HG03095 (cell line): ENCODE results near the gene NDUFB2.
"Not testable (repeated sequence)": the region's sequence is repeated elsewhere in the genome, so short reads cannot be mapped to it uniquely, and the experiment has no call there.

Source experiments
- ATAC-seq: cut with Tn5 transposase; IDR thresholded peaks from one replicate; pipeline ENCODE4 v1.9.1; 2021; ENCODE audit warnings: moderate library complexity; ENCODE audit not compliant: unreplicated experiment

The NDUFB2 gene

DNA sequence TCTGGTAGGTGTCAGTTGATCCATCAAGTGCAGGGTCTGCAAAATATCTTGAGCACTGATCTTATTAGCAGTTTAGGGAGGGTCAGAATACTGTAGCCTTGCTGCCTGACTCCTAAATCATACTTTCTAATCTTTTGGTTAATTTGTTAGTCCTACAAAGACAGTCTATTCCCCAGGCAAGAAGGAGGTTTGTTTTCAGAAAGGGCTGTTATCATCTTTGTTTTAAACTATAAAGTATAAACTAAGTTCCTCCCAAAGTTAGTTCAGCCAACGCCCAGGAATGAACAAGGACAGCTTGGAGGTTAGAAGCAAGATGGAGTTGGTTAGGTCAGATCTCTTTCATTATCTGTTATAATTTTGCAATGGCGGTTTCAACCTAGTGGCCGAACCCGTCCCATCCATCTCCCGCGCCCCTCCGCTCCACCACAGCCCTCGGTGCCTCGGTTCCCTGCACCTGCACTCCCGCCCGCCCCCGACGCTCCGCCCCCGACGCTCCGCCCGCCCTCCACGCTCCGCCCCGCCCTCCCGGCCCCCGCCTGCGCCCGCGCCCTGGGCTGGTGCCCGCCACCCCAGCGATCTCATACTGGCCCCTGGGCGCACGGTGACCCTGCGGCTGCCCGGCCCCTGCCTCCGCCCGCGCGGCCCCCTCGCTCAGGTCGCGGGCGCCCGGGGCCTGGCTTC is 24.0 kb upstream of the NDUFB2 start, which contains the start of gene ADCK2:
Gene ADCK2, plus strand, starts transcription at position 564 of the 681 bp plus-strand sequence. CDS start 386 bp downstream, outside the sequence.
- peak; percentile 51 for ATAC-seq

DNA sequence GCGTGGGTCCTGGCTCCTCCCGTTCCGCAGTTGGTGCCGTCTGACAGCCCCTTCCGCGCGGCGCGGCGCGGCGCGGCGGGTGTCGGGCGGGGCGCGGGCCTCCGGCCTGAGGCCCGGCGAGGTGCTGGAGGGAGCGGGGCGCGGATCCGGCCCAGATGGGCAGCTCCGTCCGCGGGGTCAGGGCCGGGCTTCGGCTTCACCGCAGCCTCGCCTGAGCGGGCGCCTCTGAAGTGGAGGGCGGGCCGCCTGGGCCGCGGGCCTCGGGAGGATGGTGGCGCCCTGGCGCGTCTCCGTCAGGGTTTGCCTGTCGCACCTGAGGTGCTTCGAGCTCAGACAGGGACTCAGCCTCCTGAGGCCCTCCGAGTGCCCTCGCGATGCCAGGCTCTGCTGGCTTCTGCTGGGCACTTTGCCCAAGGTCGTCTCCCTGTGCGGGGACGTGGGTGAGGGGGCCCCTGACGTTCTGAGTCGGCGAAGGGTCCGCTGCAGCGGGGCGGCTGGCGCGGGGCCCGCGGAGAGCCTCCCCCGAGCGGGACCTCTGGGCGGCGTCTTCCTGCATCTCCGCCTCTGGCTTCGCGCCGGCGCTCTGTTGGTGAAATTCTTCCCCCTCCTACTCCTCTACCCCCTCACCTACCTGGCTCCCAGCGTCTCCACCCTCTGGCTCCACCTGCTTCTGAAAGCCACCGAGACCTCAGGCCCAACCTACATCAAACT is 23.3 kb upstream of the NDUFB2 start:
- ATAC-seq = peak; percentile 40

DNA sequence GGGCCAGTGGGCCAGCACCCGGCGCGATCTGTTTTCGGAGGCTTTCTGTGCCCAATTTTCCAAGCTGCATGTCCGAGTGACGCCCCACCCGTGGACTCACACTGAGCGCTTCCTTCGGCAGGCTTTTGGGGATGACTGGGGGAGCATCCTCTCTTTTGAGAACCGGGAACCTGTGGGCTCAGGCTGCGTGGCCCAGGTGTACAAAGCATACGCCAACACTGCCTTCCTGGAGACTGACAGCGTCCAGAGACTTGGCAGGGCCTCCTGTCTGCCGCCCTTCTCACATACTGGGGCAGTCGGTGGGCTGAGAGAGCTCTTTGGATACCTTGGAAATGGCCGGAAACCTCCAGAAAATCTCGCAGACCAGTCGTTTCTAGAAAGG is 22.7 kb upstream of the NDUFB2 start:
- no peak for ATAC-seq

DNA sequence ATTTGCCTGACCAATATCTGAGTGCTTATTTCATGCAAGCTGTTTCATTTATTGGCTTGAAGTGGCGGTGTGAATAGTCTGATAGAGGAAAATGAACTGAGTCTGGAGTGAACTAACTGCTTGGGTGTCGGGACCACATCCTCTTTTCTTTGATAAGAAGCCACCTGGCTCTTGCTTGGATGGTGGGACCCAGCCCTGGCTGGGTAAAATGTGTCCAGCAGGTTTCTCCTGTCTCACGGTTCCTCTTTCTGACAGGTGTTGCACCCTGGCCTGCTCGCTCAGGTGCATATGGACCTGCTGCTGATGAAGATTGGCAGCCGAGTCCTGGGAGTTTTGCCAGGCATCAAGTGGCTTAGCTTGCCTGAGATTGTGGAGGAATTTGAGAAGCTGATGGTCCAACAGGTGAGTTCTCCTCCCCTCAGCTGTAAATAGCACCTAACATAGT is 22.1 kb upstream of the NDUFB2 start:
- no peak for ATAC-seq

- ATAC-seq = no peak
Measured at GRCh38 chr7:140674899-140675701, 21.4 kb upstream of the NDUFB2 start.

DNA sequence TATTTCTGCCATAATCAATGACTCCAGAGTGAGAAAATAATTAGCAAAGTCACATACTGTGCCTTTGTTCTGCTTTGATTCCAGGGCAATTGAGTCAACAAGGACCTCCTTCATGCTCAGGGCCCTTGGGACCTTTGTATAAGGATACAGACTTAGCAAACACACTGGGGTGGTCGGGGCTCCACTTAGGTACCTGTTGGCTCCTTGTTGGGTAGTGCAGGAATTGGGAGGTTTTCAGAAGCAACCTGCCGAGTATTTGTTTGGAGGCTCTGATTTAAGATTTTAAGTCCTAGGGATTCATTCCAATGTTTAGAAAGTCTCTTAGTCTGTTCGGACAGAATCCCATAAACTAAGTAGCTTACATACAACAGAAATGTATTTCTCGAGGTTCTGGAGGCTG is 20.8 kb upstream of the NDUFB2 start:
- ATAC-seq = no peak

GRCh38 chr7:140676306-140676705 is 20.2 kb upstream of the NDUFB2 start:
- peak; percentile 38 for ATAC-seq

DNA sequence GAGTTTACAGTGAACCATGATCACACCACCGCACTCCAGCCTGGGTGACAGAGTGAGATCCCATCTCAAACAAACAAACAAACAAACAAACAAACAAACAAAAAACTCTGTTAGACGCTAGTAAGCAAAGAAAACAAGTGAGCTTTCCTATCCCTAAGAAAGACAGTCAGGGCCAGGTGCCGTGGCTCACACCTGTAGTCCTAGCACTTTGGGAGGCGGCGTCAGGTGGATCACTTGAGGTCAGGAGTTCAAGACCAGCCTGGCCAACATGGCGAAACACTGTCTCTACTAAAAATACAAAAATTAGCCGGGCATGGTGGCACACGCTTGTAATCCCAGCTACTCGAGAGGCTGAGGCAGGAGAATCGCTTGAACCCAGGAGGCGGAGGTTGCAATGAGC is 19.6 kb upstream of the NDUFB2 start:
- ATAC-seq = not testable (repeated sequence)

DNA sequence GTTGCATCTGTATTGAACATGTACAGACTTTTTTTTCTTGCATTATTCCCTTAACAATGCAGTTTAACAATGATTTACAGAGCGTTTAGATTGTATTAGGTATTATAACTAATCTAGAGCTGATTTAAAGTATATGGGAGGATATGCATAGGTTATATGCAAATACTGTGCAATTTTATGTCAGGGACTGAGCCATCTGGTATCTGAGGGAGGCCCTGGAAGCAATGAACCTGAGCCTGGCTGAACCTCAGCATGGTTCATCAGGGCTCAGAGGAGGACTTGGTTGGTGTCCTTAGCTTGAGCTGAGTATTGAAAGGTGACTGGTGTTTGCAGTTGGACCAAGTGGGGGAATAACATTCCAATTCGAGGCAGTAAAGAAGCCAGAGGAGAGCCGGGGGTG is 19.0 kb upstream of the NDUFB2 start:
- ATAC-seq = no peak

DNA sequence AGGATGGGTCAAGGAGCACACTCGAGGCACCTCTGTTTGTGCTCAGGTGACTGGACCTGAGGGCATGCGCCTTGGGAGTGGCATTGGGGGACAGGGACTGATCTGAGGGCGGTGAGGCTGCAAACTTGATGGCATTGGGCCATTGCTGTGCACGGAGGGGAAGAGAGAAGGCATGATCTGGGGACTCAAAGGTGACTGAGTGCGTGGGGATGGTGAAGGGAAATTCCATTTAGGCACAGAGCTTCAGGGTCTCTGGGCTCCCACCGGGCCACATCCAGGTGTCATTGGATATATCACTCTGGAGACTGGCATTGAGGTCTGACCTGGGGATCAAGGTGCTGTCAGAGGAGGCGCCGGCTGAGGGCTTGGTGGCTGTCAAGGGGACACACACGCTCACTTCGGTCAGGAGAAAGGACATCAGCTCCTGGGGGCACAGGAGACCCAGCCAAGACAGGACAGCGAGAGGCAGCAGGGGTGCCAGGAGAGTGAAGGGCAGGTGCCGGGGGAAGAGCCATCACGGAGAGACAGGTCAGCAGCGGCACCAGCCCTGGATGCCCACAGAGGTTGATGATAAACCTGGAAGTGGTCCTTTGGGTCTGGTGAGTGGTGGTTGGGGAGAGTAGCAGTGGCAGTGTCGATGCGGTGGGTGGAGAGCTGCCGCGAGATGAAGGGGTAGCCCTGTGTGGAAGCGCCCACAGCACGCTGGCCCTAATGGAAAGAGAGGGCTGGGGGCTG is 18.3 kb upstream of the NDUFB2 start:
- ATAC-seq = no peak

DNA sequence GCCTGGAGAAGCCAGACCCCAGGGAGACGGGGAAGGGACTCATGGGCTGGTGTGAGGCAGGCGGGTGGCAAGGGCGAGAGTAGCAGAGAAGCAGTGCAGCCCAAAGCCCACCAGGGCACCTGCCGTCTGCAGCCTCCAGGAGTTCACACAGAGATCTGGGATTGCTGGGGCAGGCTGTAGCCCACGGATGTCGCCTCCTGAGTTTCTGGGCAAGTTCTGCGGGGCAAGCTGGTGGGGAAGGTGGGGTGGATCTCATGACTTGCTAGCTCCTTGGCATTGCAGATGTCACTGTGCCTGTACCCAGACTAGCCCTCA is 17.7 kb upstream of the NDUFB2 start:
- no peak for ATAC-seq

GRCh38 chr7:140679186-140679585 is 17.3 kb upstream of the NDUFB2 start:
- no peak for ATAC-seq

- no peak for ATAC-seq
Measured at GRCh38 chr7:140680886-140681285, 15.6 kb upstream of the NDUFB2 start.

DNA sequence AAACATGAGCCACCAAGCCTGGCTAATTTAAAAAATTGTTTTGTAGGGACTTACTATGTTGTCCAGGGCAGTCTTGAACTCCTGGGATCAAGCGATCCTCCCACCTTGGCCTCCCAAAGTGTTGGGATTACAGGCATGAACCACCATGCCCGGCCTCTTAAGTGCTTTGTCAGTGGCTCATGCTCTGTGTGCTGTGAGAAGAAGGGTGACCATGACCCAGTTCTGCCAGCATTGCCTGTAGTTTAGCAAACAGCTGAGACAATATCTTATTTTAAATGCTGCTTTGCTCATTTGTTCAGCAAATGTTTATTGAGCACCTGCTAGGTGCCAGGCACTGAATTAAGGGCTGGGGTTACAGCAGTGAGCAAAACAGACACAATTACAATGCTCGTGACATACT is 14.7 kb upstream of the NDUFB2 start:
- ATAC-seq = no peak

DNA sequence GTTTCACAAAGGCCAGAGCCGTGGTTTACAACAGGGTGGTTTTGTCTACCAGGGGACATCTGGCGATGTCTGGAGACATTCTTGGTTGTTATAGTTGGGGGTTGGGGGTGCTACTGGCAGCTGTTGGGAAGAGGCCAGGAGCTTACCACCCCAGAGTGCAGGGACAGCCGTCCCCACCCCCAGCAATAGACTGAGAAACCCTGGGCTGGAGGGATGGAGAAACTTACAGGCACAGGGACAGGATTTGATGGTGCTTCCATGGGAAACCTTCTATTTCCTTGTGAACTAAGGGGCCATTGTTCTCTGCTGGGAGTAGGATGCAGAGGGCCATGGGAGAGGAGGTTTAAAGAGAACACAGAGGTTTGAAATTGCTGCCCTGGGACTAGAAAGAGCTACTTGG is 12.9 kb upstream of the NDUFB2 start:
- ATAC-seq = no peak

GRCh38 chr7:140684066-140684950 is 12.2 kb upstream of the NDUFB2 start:
- no peak for ATAC-seq

DNA sequence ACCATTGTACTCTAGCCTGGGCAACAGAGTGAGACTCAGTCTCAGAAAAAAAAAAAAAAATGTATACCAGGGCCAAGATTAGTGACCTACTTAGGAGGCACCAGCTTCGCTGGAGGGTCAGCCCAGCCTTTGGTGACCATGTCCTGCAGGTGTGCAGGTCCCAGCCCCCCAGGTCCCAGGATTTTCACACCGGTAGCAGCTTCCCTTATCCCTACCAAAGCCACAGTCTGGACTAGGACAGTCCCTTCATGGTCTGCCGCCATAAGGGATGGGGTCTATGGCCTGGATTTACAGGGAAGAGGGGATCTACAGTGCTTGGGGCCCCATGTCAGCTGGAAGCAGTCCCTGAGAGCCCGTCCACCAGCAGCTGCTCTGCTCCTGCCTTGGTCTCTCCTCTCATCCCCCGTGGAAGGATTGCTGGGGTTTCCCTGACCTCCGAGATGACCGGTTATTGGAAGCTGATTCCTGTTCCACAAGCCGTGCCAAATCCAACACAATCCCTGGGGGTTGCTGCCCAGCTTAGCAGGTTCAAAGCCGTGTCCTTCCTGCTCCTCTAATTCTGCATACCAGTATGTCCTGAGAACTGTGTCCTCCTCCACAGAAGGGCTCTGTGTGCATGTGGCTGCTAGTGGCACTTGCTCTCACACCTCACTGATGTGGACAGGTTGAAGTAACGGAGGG is 11.0 kb upstream of the NDUFB2 start:
- ATAC-seq = no peak

GRCh38 chr7:140686921-140687320 is 9.6 kb upstream of the NDUFB2 start:
- ATAC-seq = no peak

DNA sequence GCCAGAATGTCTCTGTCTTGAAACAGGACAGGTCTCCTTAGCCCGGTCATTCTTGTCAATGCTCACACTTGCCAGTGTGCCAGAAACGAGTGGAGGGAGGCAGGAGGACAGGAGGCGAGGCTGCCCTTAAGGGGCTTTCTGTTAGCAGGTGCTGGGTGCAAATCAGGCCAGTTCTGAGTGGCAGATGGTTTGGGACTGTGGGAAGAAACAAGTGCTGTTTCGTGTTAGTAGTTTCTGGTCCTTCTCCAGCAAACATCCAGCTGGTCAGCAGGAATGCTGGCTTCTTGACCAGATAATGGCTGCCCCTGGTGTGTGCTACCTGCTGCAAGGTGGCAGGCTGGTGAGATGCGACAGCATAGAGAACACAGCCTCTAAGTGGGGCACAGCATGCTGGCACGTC is 8.2 kb upstream of the NDUFB2 start:
- ATAC-seq = no peak
